Measurements from ENCODE around the gene TTC39B. TPM values are rescaled to one million over a fixed set of nuclear protein-coding genes. Genes with fewer than 3 reads are reported as not detected.

The TTC39B gene
- total RNA-seq, 1 donor from 2014 or later, result 49.2 TPM

DNA sequence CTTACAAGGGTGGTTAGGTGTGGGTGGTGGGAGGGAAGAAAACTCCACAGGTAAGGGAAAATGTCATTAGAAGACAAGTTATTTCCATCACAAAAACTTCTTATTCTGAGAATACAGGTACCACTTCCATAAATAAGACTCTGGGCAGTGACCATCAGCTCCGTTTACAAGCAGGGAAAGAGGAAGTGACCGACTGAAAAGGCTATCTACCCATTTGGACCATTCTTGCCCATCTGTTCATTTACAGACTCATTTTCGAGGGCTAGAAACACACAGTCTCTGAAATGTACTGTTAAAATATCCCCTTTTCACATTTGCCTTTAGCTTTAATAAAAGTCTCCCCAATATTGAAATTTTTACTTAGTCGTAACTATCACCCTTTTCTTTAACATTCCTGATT is 79.5 kb downstream of the TTC39B start:
- TF ChIP-seq, protein P1, sequence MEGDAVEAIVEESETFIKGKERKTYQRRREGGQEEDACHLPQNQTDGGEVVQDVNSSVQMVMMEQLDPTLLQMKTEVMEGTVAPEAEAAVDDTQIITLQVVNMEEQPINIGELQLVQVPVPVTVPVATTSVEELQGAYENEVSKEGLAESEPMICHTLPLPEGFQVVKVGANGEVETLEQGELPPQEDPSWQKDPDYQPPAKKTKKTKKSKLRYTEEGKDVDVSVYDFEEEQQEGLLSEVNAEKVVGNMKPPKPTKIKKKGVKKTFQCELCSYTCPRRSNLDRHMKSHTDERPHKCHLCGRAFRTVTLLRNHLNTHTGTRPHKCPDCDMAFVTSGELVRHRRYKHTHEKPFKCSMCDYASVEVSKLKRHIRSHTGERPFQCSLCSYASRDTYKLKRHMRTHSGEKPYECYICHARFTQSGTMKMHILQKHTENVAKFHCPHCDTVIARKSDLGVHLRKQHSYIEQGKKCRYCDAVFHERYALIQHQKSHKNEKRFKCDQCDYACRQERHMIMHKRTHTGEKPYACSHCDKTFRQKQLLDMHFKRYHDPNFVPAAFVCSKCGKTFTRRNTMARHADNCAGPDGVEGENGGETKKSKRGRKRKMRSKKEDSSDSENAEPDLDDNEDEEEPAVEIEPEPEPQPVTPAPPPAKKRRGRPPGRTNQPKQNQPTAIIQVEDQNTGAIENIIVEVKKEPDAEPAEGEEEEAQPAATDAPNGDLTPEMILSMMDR (IDR thresholded peaks at IDR 0.05), result no peak
- no peak for ATAC-seq

DNA sequence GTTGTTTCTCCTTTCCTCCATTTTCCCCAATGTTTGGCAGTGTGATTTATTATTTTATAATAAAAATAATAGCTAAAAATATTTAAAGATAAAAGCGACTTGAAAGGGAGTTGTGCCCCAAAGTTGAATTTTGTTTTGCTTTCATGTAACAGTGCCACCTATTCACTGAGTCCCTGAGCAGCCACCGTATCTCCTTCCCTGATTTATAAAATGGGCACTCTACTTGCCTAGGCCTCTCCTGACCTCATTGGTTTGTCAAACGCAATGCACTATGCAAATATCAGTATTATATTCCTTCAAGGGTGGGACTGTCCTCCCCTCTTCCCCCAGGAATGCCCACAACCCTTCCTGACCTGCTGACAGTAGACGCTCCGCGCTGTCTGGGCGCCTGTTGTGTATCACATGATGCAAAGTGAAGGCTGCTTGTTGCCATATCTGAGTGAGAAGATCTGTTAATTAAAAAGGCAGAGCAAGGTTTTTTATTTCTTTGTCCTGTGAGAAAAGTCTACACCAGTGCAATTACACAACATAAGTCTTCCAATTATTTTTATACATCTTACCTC is 81.4 kb downstream of the TTC39B start:
- peaks cover 4% of the 10 kb centered on the region for H3K36me3 ChIP-seq
- no peak for DNase-seq
- H3K4me1 ChIP-seq, result peaks cover 14% of the 10 kb centered on the region
- no peak overlapping the region for H3K4me3 ChIP-seq
- H3K27me3 ChIP-seq (ENCODE audit: low read depth), result no peaks in the 10 kb centered on the region
- H3K9me3 ChIP-seq, result no peaks in the 10 kb centered on the region
- TF ChIP-seq, protein P1 (IDR thresholded peaks at IDR 0.05), result no peak
- no peak for ATAC-seq
- intact Hi-C loops (cut with DNase I), result no loop called here
- no peak overlapping the region for H3K27ac ChIP-seq

More for the DNA sequence above, 79.5 kb downstream of the TTC39B start:
- no peaks in the 10 kb centered on the region for H3K27me3 ChIP-seq (ENCODE audit: low read depth)
- no peak overlapping the region for H3K27ac ChIP-seq
- H3K9me3 ChIP-seq, result no peaks in the 10 kb centered on the region
- no peak for DNase-seq
- peaks cover 4% of the 10 kb centered on the region for H3K36me3 ChIP-seq
- no peak overlapping the region for H3K4me3 ChIP-seq
- peaks cover 10% of the 10 kb centered on the region for H3K4me1 ChIP-seq
- intact Hi-C loops (cut with DNase I), result no loop called here

DNA sequence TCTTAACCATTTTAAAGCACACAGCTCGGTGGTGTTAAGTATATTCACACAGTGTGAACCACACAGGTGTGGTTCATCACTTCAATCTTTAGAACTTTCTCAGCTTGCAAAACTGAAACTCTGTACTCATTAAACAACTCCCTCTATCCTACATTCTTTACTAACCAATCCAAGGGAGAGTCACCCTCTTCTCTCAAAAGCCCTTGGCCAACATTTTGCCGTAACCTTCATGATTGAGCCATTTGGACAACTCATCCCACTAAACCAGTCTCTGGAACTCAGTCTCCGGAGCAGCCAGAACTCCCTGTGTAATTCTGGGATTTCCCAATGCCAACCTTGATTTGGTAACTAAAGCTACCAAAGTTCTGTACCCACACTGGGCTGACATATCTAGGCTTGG is 84.7 kb downstream of the TTC39B start:
- Histone ChIP-seq H3K27me3 (ENCODE audit: low read depth) (no peaks in the 10 kb centered on the region), H3K9me3 (no peaks in the 10 kb centered on the region), H3K27ac (no peak overlapping the region), H3K4me3 (no peak overlapping the region), H3K36me3 (peaks cover 4% of the 10 kb centered on the region), H3K4me1 (peaks cover 4% of the 10 kb centered on the region)
- intact Hi-C loops (cut with DNase I), result no loop called here
- ATAC-seq (peak; percentile 72 to 78), DNase-seq (no peak)
- TF ChIP-seq, protein P1 (IDR thresholded peaks at IDR 0.05), result no peak

DNA sequence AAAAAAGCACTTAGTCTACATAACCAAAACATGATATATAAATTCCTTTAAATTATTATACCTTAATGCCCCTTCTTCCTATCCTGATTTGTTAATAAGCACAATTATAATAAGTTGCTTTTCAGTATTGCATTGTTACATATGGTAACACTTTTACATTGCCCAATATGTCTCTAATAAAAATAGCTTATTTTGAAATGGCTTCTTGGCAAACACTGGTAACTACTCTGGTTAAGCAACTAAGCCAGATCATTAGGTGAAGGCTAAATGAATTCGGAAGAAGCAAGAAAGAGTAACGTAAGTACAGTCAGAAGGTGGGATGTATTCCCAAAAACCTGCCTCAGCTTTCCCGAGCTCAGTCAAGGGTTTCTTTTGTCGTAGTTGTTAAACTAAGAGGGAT is 85.3 kb downstream of the TTC39B start:
- peaks cover 4% of the 10 kb centered on the region for H3K36me3 ChIP-seq
- DNase-seq, result no peak
- intact Hi-C loops (cut with DNase I), result no loop called here
- peaks cover 4% of the 10 kb centered on the region for H3K4me1 ChIP-seq
- TF ChIP-seq, protein P1 (IDR thresholded peaks at IDR 0.05), result no peak
- H3K27me3 ChIP-seq (ENCODE audit: low read depth), result no peaks in the 10 kb centered on the region
- H3K9me3 ChIP-seq, result no peaks in the 10 kb centered on the region
- H3K27ac ChIP-seq, result no peak overlapping the region
- ATAC-seq, result peak in 1 of 2 donors; percentile 17
- H3K4me3 ChIP-seq, result no peak overlapping the region

DNA sequence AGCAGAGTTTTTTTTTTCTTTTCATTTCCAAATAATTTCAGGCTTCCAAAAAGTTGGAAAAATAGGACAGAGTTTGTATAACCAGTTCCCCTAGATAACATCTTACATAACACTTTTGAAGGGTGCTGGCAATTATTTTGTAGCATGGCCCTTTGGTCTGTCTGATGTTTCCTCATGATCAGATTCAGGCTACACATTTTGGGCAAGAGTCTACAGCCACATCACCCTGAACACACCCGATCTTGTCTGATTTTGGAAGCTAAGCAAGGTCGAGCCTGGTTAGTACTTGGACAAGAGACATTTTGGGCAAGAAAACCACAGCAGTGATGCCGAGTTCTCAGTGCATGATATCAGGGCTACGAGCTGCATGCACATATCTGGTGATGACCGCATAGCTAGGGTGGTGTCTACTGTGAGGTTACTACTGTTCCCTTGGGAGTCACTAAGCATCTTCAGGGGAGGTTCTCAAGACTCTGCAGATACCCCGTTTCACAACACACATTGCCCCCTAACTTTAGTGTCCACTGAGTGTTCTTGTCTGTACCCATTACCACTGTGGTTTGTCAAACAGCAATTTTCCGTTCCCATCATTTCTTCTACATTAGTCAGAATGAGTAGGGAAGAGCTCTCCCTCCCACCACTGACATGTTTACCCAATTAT is 86.2 kb downstream of the TTC39B start:
- peaks cover 4% of the 10 kb centered on the region for H3K4me1 ChIP-seq
- H3K27ac ChIP-seq, result no peak overlapping the region
- TF ChIP-seq, protein P1 (IDR thresholded peaks at IDR 0.05), result no peak
- no peak overlapping the region for H3K4me3 ChIP-seq
- peaks cover 4% of the 10 kb centered on the region for H3K36me3 ChIP-seq
- no peaks in the 10 kb centered on the region for H3K27me3 ChIP-seq (ENCODE audit: low read depth)
- DNase-seq, result no peak
- no peaks in the 10 kb centered on the region for H3K9me3 ChIP-seq
- intact Hi-C loops (cut with DNase I), result no loop called here
- ATAC-seq, result no peak
